ENCODE measurements around the gene RDM1.

RDM1 gene

GRCh38 chr17:35972066-35972465, 41.5 kb upstream of the RDM1 start:
- TF ChIP-seq, protein P1, sequence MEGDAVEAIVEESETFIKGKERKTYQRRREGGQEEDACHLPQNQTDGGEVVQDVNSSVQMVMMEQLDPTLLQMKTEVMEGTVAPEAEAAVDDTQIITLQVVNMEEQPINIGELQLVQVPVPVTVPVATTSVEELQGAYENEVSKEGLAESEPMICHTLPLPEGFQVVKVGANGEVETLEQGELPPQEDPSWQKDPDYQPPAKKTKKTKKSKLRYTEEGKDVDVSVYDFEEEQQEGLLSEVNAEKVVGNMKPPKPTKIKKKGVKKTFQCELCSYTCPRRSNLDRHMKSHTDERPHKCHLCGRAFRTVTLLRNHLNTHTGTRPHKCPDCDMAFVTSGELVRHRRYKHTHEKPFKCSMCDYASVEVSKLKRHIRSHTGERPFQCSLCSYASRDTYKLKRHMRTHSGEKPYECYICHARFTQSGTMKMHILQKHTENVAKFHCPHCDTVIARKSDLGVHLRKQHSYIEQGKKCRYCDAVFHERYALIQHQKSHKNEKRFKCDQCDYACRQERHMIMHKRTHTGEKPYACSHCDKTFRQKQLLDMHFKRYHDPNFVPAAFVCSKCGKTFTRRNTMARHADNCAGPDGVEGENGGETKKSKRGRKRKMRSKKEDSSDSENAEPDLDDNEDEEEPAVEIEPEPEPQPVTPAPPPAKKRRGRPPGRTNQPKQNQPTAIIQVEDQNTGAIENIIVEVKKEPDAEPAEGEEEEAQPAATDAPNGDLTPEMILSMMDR (IDR thresholded peaks at IDR 0.05; ENCODE audit: low read depth, low read length) = no peak
- no peak overlapping the region for H3K4me3 ChIP-seq (ENCODE audit: low read depth, low read length)

GRCh38 chr17:35969558-35970380, 39.2 kb upstream of the RDM1 start:
- TF ChIP-seq, protein P1 (IDR thresholded peaks at IDR 0.05; ENCODE audit: low read depth, low read length) = peak; percentile 58

GRCh38 chr17:35968520-35969054, 38.0 kb upstream of the RDM1 start:
- TF ChIP-seq, protein P1 (IDR thresholded peaks at IDR 0.05; ENCODE audit: low read depth, low read length) = no peak
- H3K4me3 ChIP-seq (ENCODE audit: low read depth, low read length) = no peak overlapping the region

More at GRCh38 chr17:35969558-35970380, 39.2 kb upstream of the RDM1 start:
- H3K4me3 ChIP-seq (ENCODE audit: low read depth, low read length) = no peak overlapping the region

DNA sequence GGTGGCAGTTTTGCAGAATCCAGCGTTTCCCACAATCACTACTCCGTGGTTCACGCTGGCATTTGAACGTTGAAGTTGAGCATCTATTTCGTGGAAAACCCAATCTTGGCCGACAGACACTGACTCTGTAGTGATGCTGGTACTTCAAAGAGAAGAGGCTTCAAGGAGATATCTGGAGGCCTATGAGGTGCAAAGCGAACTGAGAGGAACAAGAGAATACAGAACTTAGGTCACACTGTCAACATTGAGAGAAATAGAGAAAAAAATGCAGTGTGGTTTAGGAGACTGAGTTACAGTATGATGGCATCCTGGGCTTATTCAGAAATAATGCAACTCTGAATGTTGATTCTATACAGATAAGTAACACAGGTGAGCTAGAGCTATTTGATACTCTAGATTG, 34.7 kb upstream of the RDM1 start:
- TF ChIP-seq, protein P1 (IDR thresholded peaks at IDR 0.05; ENCODE audit: low read depth, low read length) = no peak
- no peak overlapping the region for H3K4me3 ChIP-seq (ENCODE audit: low read depth, low read length)

GRCh38 chr17:35963663-35964062, 33.1 kb upstream of the RDM1 start:
- TF ChIP-seq, protein P1 (IDR thresholded peaks at IDR 0.05; ENCODE audit: low read depth, low read length) = no peak
- no peak overlapping the region for H3K4me3 ChIP-seq (ENCODE audit: low read depth, low read length)

DNA sequence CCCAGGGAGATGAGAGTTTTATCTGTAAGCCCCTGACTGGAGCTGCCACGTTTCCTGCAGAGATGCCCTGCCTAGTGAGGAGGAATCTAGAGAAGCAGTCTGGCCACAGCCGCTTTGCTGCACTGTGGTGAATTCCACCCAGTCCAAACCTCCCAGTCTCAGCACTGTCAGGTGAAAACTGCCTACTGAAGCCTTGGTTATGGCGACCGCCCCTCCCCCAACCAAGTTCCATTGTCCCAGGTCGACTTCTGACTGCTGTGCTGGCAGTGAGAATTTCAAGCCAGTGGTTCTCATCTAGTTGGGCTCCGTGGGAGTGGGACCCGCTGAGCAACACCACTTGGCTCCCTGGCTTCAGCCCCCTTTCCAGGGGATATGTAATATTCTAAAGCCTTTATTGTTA, 23.1 kb upstream of the RDM1 start:
- H3K4me3 ChIP-seq (ENCODE audit: low read depth, low read length) = no peak overlapping the region
- TF ChIP-seq, protein P1 (IDR thresholded peaks at IDR 0.05; ENCODE audit: low read depth, low read length) = no peak

- no peak overlapping the region for H3K4me3 ChIP-seq (ENCODE audit: low read depth, low read length)
- TF ChIP-seq, protein P1 (IDR thresholded peaks at IDR 0.05; ENCODE audit: low read depth, low read length) = no peak
Measured at GRCh38 chr17:35949401-35949800, 18.8 kb upstream of the RDM1 start.
